ENCODE measurements around the gene ITIH1. TPM values are rescaled to one million over a fixed set of nuclear protein-coding genes. Genes with fewer than 3 reads are reported as not detected.

The ITIH1 gene
- total and polyA plus RNA-seq, 2 donors (not counting 3 experiments of a cell fraction or from before 2014, with no cell fraction given): not detected

DNA sequence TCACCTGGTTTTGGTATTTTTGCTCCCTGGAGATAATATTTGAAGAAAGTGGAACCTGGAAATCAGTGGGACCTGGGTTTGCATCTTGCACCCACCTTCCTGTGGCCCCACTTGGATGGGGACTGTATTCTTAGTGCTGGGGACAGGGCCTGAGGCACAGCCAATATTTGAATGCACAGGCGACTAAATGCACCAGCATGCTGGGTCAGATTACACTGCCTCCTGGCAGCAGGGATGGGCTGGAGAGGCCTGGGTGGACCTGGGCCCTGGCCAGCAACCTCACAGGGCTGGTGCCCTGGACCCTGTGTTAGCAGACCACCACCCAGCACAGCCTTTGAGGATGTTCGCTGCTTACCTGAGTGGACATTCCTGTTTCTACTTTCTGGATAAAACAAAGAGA lies 42.5 kb downstream of the ITIH1 start:
- no peak for FAIRE-seq
- TF ChIP-seq EZH2 (IDR thresholded peaks at IDR 0.05; ENCODE audit: borderline replicate concordance, low read depth, low read length, severe bottlenecking) (no peak), GATA2 (IDR thresholded peaks at IDR 0.05; ENCODE audit: insufficient read depth, insufficient read length, low read depth, low read length) (no peak), MYC (IDR thresholded peaks at IDR 0.05; ENCODE audit: low read depth, low read length) (no peak), POLR2AphosphoS5 (IDR thresholded peaks at IDR 0.05; ENCODE audit: insufficient read depth, low read depth, low read length) (no peak), POLR2A (IDR thresholded peaks at IDR 0.05; ENCODE audit: low read depth, low read length) (no peak), JUN (IDR thresholded peaks at IDR 0.05; ENCODE audit: borderline replicate concordance, insufficient read depth, insufficient read length, low read depth) (no peak), FOS (IDR thresholded peaks at IDR 0.05; ENCODE audit: borderline replicate concordance, insufficient read depth, low read length) (no peak)
- TF ChIP-seq, protein P1, sequence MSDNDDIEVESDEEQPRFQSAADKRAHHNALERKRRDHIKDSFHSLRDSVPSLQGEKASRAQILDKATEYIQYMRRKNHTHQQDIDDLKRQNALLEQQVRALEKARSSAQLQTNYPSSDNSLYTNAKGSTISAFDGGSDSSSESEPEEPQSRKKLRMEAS (IDR thresholded peaks at IDR 0.05; ENCODE audit: insufficient read depth, insufficient read length): no peak
- TF ChIP-seq, protein P2, sequence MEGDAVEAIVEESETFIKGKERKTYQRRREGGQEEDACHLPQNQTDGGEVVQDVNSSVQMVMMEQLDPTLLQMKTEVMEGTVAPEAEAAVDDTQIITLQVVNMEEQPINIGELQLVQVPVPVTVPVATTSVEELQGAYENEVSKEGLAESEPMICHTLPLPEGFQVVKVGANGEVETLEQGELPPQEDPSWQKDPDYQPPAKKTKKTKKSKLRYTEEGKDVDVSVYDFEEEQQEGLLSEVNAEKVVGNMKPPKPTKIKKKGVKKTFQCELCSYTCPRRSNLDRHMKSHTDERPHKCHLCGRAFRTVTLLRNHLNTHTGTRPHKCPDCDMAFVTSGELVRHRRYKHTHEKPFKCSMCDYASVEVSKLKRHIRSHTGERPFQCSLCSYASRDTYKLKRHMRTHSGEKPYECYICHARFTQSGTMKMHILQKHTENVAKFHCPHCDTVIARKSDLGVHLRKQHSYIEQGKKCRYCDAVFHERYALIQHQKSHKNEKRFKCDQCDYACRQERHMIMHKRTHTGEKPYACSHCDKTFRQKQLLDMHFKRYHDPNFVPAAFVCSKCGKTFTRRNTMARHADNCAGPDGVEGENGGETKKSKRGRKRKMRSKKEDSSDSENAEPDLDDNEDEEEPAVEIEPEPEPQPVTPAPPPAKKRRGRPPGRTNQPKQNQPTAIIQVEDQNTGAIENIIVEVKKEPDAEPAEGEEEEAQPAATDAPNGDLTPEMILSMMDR (IDR thresholded peaks at IDR 0.05; ENCODE audit: extremely low read depth in 1 of 2, insufficient read depth in 1 of 2, low read depth in 1 of 2, low read length in 2 of 2): no peak
- Histone ChIP-seq H3K79me2 (ENCODE audit: control insufficient read depth, insufficient read depth, low read length) (no peaks in the 10 kb centered on the region), H2AFZ (ENCODE audit: low read depth, low read length) (no peak overlapping the region), H4K20me1 (replicated peaks; ENCODE audit: control insufficient read depth, extremely low read depth, insufficient read depth, low read length) (no peaks in the 10 kb centered on the region), H3K9me3 (replicated peaks; ENCODE audit: control insufficient read depth, insufficient read depth, low read length) (no peaks in the 10 kb centered on the region), H3K9me1 (replicated peaks; ENCODE audit: control insufficient read depth, extremely low read depth, insufficient read depth, low read length) (no peaks in the 10 kb centered on the region), H3K4me2 (ENCODE audit: insufficient read depth, low read length) (no peak overlapping the region), H3K27me3 (ENCODE audit: control insufficient read depth in 2 of 2, insufficient read depth in 2 of 2, low read length in 2 of 2) (no peaks in the 10 kb centered on the region), H3K36me3 (ENCODE audit: control insufficient read depth in 2 of 2, extremely low read depth in 1 of 2, insufficient read depth in 2 of 2, low read length in 2 of 2) (no peaks in the 10 kb centered on the region), H3K9ac (replicated peaks; ENCODE audit: extremely low read depth, insufficient read depth, low read length) (no peak overlapping the region), H3K4me3 (replicated peaks in 1 of 3; ENCODE audit: insufficient read depth in 1 of 3, low read depth in 1 of 3, low read length in 3 of 3) (no peak overlapping the region), H3K4me1 (ENCODE audit: control insufficient read depth, extremely low read depth, insufficient read depth, low read length) (no peaks in the 10 kb centered on the region), H3K27ac (ENCODE audit: insufficient read depth, low read depth, low read length) (no peak overlapping the region)
- ChIA-PET POLR2A (no interaction called here), CTCF (interaction anchor here (1.6 to 2.9 kb wide), 6 partner anchors 8 to 49 kb away, joined by 5 to 17 read pairs (median 10); partner anchors contain the start of gene NEK4)
- DNase-seq (ENCODE audit: low read depth, low spot score): no peak
- dilution Hi-C loops (cut with MboI; ENCODE audit: extremely low pct_ligation_motif_present, low sequenced_read_pairs): no loop called here
- no TSS peak for BruUV-seq (replicated peaks)
- intact Hi-C loops (cut with micrococcal nuclease): loop anchor here (1.0 kb wide), 1 partner anchor 78 kb away; no protein-coding TSS in a partner anchor

All from endothelial cell of umbilical vein (primary cell).